GM12891 (cell line): ENCODE results near the gene ADAM29.

Source experiments
- POLR2A ChIP-seq: IDR thresholded peaks from 2 replicates; pipeline ENCODE4 v1.6.1; 2011; ENCODE audit warnings: low read depth, low read length, control low read depth
- POLR2AphosphoS5 ChIP-seq: IDR thresholded peaks from 2 replicates; pipeline ENCODE4 v1.6.1; 2011; ENCODE audit warnings: low read depth, low read length, control low read depth
- TAF1 ChIP-seq: IDR thresholded peaks from 2 replicates; pipeline ENCODE4 v1.6.1; 2011; ENCODE audit warnings: low read depth, low read length, control low read depth

DNA sequence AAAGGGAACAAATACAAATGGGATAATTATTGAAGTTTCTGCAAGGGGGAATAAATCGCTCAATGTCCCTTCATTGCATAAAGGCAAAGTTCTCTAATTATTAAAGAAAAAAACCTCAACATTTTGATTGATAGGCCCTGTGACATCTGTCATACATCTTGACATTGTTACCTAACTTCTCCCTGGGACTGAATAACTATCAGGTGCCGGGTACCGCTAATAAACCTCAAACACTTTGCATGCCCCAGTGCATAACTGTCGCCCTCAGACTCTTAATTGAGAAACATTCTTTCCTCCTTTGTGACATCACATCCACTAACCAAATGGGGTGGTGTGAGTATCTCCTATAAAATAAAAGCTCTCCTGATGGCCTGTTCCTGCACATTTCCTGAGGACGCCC lies at the start of gene ADAM29:
- TF ChIP-seq TAF1 = no peak
- no peak for TF ChIP-seq POLR2AphosphoS5
- no peak for TF ChIP-seq POLR2A
